CD4-positive, alpha-beta T cell treated with Interleukin-6 for 4 hours (primary cell): Measurements from ENCODE around the gene ZNF185.
A peak's percentile ranks its signal among the peaks of the same experiment; 100 is the strongest.

ENCODE experiments used
- DNase-seq: peaks from one replicate; pipeline ENCODE4 v3.0.0-alpha.2; 2020; ENCODE audit warnings: mixed read lengths

ZNF185 gene

DNA sequence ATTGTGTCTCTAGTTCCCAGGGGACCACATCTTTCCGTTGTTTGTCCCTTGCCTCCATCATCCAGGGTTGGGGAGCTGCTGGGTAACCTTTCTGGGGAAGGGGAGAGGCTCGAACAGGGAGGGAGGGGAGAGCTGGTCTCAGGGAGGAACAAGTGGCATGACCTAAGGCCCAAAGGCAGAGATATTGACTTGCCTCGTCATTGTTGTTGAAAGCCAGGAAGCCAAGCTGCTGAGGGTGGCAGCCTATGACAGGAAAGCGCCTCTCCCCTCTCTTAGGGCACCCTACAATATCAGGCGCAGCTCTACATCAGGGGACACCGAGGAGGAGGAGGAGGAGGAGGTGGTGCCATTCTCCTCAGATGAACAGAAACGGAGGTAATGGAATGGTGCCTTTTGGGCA, 20.8 kb downstream of the ZNF185 start:
- no peak for DNase-seq

GRCh38 chrX:152923599-152923998, 25.7 kb downstream of the ZNF185 start:
- DNase-seq = no peak

GRCh38 chrX:152925835-152926234, 28.0 kb downstream of the ZNF185 start:
- DNase-seq = no peak

GRCh38 chrX:152926279-152926678, 28.4 kb downstream of the ZNF185 start:
- DNase-seq = peak; percentile 63

DNA sequence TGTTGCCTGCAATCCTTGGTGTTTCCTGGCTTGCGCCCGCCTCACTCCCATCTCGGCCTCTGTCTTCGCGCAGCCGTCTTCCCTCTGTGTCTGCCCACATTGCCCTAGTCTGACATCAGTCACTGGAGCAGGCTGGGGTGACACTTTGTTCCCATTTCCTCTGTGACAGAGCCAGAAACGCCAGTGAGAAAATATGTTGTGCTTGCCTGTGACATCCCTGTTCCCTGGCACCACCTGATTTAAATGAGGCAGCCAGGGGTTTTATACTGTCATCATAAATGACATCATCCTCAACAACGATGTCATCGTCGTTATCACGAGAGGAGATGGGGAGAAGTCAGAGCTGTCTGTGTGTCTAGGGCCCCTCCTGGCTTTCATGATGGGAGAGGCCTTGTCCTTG, 29.1 kb downstream of the ZNF185 start:
- no peak for DNase-seq

- no peak for DNase-seq
Measured at GRCh38 chrX:152927858-152928760, 30.2 kb downstream of the ZNF185 start.

DNA sequence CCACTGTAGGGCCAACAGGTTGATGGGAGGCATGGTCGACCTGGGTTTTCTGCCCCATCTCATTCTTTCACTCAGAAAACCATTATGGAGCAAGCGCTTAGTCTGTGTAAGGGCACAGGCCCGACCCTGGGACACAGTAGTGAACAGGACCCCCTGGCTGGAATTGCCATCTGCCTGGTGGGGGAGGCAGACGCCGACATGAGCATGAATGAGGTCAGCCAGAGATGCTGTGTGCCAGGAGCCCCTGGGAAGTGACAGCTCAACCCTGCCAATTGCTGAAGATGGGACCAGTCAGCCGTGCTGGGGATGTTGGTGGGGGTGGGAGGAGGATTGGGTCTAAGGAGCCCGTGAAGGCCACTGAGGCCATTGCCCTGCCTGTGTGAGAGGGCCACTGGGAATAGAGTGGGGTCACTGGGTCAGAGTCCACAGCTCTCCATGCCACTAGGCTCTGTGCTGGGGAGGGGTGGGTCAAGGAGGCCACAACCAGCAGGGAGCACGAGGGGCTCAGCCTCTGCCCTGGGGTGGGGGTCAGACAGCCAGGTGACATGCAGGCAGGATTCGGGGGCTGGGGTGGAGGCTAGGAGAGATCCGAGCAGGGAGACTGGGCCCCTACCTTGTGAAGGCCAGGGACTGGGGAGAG, 31.0 kb downstream of the ZNF185 start:
- no peak for DNase-seq

GRCh38 chrX:152929898-152930297, 32.0 kb downstream of the ZNF185 start:
- DNase-seq = no peak

DNA sequence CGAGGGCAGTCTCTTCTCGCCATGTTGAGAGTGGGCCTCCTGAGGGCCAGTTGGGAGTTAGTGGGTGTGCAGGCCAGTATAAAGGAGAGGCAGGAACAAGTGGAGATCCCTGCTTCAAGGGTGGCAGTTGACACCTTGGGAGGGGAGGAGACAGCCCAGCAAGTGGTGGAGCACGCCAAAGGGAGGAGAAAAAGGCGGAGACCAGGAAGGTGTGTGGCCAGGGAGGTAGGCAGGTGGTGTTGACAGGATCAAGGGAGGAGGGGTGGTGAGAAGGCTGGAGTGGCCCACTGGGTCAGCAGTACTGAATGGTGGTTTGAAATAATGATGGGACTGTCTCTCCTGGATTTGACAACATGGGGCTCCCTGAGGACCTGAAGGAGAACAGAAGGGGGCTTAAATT, 32.6 kb downstream of the ZNF185 start:
- no peak for DNase-seq

- DNase-seq = no peak
Measured at GRCh38 chrX:152932144-152932543, 34.3 kb downstream of the ZNF185 start.

DNA sequence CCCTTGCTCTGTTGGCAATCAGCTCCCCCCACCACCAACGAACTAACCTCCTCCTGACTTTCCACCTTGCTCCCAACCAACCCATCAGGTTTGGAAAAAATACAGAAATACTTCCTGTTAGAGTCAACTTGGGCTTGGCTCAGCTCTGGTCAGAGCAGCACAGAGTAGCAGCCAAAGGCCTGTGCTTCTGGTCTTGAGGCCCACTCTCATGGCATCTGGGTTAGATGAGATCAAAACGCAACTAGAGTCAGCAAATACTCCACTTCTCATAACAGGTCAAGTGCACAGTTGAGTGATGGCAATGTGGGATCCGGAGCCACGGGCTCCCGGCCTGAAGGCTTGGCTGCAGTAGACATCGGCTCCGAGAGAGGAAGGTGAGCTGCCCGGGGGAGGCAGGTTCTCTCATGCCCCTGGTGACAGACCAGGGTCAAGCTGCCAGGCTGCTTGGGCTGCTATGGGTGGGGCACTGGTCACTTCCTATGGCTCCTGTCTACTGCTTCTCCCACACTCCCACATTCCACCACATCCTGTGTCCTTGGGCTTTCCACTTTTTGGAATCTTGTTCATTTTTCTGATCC, 34.8 kb downstream of the ZNF185 start:
- DNase-seq = no peak

GRCh38 chrX:152936306-152936705, 38.4 kb downstream of the ZNF185 start:
- DNase-seq = no peak

DNA sequence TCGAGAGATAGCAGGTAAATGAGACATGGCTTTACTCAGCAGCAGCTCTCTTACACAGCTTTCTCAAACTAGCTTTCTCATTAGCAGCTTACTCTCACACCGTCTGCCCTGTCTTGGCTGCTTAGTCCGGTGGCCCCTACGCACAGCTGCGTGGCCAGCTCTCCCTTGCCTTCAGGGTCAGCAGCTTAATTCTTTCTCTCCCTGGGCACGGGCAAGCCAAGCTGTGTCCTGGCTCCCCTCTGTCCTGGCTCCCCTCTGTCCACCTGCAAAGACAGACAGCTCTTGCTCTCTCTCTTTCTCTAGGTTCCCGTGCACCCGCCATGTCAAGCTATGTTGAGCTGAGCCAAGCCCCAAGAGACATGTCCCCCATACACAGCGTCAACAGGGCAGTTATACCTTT, 39.4 kb downstream of the ZNF185 start:
- DNase-seq = no peak

- peak; percentile 90 for DNase-seq
Measured at GRCh38 chrX:152941328-152942076, 43.6 kb downstream of the ZNF185 start.

- no peak for DNase-seq
Measured at GRCh38 chrX:152942077-152942442, 44.2 kb downstream of the ZNF185 start.

DNA sequence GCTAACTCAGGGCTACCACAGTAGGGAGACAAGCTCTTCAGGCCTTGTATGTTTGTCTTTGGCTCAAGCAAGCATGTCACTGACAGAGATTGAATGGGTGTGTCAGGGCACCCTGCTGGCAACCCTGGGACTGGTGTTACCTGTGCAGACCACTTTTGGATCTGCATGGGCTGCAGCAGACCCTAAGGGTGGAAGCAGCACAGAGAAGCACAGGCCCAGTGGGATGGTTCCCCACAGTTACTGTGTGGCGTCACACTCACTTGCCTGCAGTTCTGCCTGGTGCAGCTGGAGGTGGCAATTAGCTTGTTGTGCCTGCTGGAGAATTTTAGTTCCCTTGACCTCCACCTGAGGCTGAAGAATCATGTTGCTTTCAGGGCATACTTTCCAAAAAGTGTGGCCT, 46.0 kb downstream of the ZNF185 start:
- DNase-seq = no peak

GRCh38 chrX:152945021-152945979, 47.4 kb downstream of the ZNF185 start:
- DNase-seq = no peak

DNA sequence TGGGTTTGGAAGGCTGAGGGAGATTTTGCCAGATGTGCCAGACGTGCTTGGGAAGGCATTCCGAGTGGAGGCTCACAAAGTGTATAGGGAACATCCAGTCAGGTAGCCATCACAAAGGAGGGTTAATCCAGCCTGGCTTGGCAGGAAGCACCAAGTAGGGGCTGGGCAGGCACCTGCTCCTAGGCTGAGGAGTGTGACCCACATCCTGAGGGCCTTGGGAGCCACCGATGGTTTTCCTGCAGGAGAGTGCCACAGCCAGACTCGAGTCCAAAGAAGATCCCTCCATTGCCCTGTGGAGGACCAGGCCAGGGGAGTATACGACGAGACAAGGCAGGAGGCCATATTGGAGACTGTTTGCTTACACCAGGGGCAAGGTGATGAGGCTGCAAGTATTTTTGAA, 48.8 kb downstream of the ZNF185 start:
- no peak for DNase-seq
